B cell (primary cell): ENCODE results near the gene ZNF415. TPM values are rescaled to one million over a fixed set of nuclear protein-coding genes. Genes with fewer than 3 reads are reported as not detected.

Experiments used
- ATAC-seq: fragments of 200-7000 bp; cut with Tn5 transposase; one replicate; pipeline ENCODE4 v1.10.0; 2021; ENCODE audit warnings: low read depth, mild to moderate bottlenecking, moderate number of reproducible peaks, moderate library complexity
- CTCF ChIA-PET: fragments of 350-600 bp; sonication (Branson Sonifier 250); formaldehyde crosslinking; loops from one replicate; lab custom pipeline; 2021; ENCODE audit warnings: antibody characterized with exemption, inconsistent platforms; lab: Charles Lee
- POLR2A ChIA-PET: fragments of 350-600 bp; sonication (Branson Sonifier 250); formaldehyde crosslinking; loops from one replicate; lab custom pipeline; 2021; ENCODE audit warnings: antibody characterized with exemption; lab: Charles Lee
- DNase-seq: peaks from one replicate; pipeline ENCODE4 v3.0.0; 2013
- H2AFZ ChIP-seq: 2 replicates; pipeline ENCODE4 v1.6.1; 2012; ENCODE audit warnings: mild to moderate bottlenecking, low read depth, low read length; ENCODE audit not compliant: insufficient read depth, poor library complexity, severe bottlenecking
- H3K27ac ChIP-seq, 2 donors: 1 replicate in 1 of 2; 2 replicates in 1 of 2; pipeline ENCODE4 v1.5.1; 2012 to 2013; ENCODE audit warnings: low read length in 2 of 2, mild to moderate bottlenecking in 2 of 2, moderate library complexity in 1 of 2
- H3K27me3 ChIP-seq, 4 experiments: fragments of 200-600 bp in 1 of 4; sonication (generic) in 1 of 4; replicated peaks in 1 of 4; 1 replicate in 2 of 4; 2 replicates in 2 of 4; pipeline versions ENCODE4 v1.6.1 to v1.7.0; 2013 to 2016; ENCODE audit warnings: low read length in 3 of 4, mild to moderate bottlenecking in 2 of 4, mixed read lengths in 1 of 4, moderate library complexity in 1 of 4; ENCODE audit not compliant: insufficient read depth in 4 of 4, control insufficient read depth in 3 of 4; ENCODE audit errors: control extremely low read depth in 1 of 4
- H3K36me3 ChIP-seq, 2 experiments: replicated peaks in 1 of 2; 1 replicate in 1 of 2; 2 replicates in 1 of 2; pipeline versions ENCODE4 v1.6.1 to v1.7.1; 2013; ENCODE audit warnings: low read length in 1 of 2; ENCODE audit not compliant: insufficient read depth in 2 of 2, control insufficient read depth in 1 of 2; ENCODE audit errors: control extremely low read depth in 1 of 2, extremely low read depth in 1 of 2
- H3K4me1 ChIP-seq, 2 donors: fragments of 200-600 bp in 1 of 2; sonication (generic) in 1 of 2; 1 replicate in 1 of 2; 2 replicates in 1 of 2; pipeline versions ENCODE4 v1.5.1 to v1.6.1; 2013 to 2017; ENCODE audit warnings: low read length in 2 of 2; ENCODE audit not compliant: control insufficient read depth in 2 of 2, insufficient read depth in 2 of 2
- H3K4me2 ChIP-seq: replicated peaks from 2 replicates; pipeline ENCODE3; 2012; ENCODE audit warnings: mild to moderate bottlenecking, low read depth, low read length; ENCODE audit not compliant: poor library complexity, severe bottlenecking
- H3K4me3 ChIP-seq, 5 experiments: fragments of 200-600 bp in 1 of 5; sonication (generic) in 1 of 5; 1 replicate in 3 of 5; 2 replicates in 2 of 5; pipeline versions ENCODE4 v1.5.1 to v1.7.0; 2011 to 2016; ENCODE audit warnings: low read length in 4 of 5, mild to moderate bottlenecking in 4 of 5, low read depth in 2 of 5, control low read depth in 1 of 5, moderate library complexity in 1 of 5; ENCODE audit not compliant: insufficient read depth in 1 of 5; ENCODE audit errors: control extremely low read depth in 1 of 5, extremely low read depth in 1 of 5
- H3K79me2 ChIP-seq: fragments of 200-600 bp; sonication (generic); one replicate; pipeline ENCODE4 v1.6.0; 2016; ENCODE audit warnings: low read length; ENCODE audit not compliant: control insufficient read depth, insufficient read depth
- H3K9ac ChIP-seq: fragments of 200-600 bp; sonication (generic); 2 replicates; pipeline ENCODE4 v1.6.1; 2017; ENCODE audit warnings: mild to moderate bottlenecking, low read length, moderate library complexity
- H3K9me3 ChIP-seq, 3 donors: one replicate each; pipeline versions ENCODE4 v1.6.1 to v1.7.1; 2013; ENCODE audit warnings: low read length in 2 of 3; ENCODE audit not compliant: control insufficient read depth in 2 of 3, insufficient read depth in 1 of 3; ENCODE audit errors: control extremely low read depth in 1 of 3
- H4K20me1 ChIP-seq: 2 replicates; pipeline ENCODE4 v1.6.0; 2012; ENCODE audit warnings: mild to moderate bottlenecking, low read length; ENCODE audit not compliant: insufficient read depth, control insufficient read depth, poor library complexity, severe bottlenecking
- H3K27ac Mint-ChIP-seq: one replicate; pipeline ENCODE4 v1.8.0; 2021; ENCODE audit warnings: mixed read lengths
- H3K27me3 Mint-ChIP-seq: one replicate; pipeline ENCODE4 v1.8.0; 2021; ENCODE audit warnings: mixed read lengths
- H3K4me1 Mint-ChIP-seq: one replicate; pipeline ENCODE4 v1.8.0; 2021; ENCODE audit warnings: mixed read lengths
- H3K4me3 Mint-ChIP-seq: one replicate; pipeline ENCODE4 v1.8.0; 2021; ENCODE audit warnings: mixed read lengths
- H3K9me3 Mint-ChIP-seq: one replicate; pipeline ENCODE4 v1.8.0; 2022; ENCODE audit warnings: mixed read lengths; ENCODE audit not compliant: insufficient read depth
- CTCF ChIP-seq: fragments of 200-600 bp; IDR thresholded peaks from one replicate; pipeline ENCODE4 v1.8.0; 2022; ENCODE audit warnings: antibody characterized with exemption, mild to moderate bottlenecking
- EZH2 ChIP-seq: IDR thresholded peaks from 2 replicates; pipeline ENCODE4 v1.6.1; 2012; ENCODE audit warnings: borderline replicate concordance, low read depth, mild to moderate bottlenecking, moderate library complexity, low read length; ENCODE audit not compliant: insufficient read depth, poor library complexity, severe bottlenecking
- WGBS: methylation state at CpG from one replicate; pipeline ENCODE4 v1.1.5; 2013; ENCODE audit warnings: missing lambda C conversion rate; ENCODE audit not compliant: insufficient coverage; 5-methylcytosine and 5-hydroxymethylcytosine counted together
- intact Hi-C: fragments of 100-400 bp; cut with micrococcal nuclease; formaldehyde crosslinking; loops from one replicate; pipeline ENCODE4 v1.10.0; 2022
- polyA plus RNA-seq: library from polyadenylated mRNA; depleted of rRNA; stranded (reverse); fragments of >200 nt; gene quantifications from 2 replicates; pipeline ENCODE4 v1.2.3, GENCODE V29; 2012
- total RNA-seq, 2 donors: library from RNA; stranded (reverse); fragments of 120-200 nt in 1 of 2; gene quantifications; 1 replicate in 1 of 2; 2 replicates in 1 of 2; pipeline versions ENCODE4 v1.2.3 to v1.2.4, GENCODE V29; 2013 to 2022

ZNF415 gene
- total and polyA plus RNA-seq, 2 donors (not counting 1 experiment from before 2014, with no cell fraction given), result 4.2 to 6.7 TPM

GRCh38 chr19:53068199-53068598 lies 64.5 kb downstream of the ZNF415 start:
- H3K79me2 ChIP-seq, result peaks cover 8% of the 10 kb centered on the region
- H3K27me3 ChIP-seq, result no peaks in the 10 kb centered on the region
- no peak overlapping the region for H3K27ac ChIP-seq
- CTCF ChIA-PET, result no interaction called here
- no peaks in the 10 kb centered on the region for H4K20me1 ChIP-seq
- no peak overlapping the region for H2AFZ ChIP-seq
- no peak for TF ChIP-seq EZH2
- no peak for TF ChIP-seq CTCF
- Mint-ChIP-seq H3K4me3 (no peak overlapping the region), H3K4me1 (no peaks in the 10 kb centered on the region), H3K27me3 (no peaks in the 10 kb centered on the region), H3K27ac (no peak overlapping the region), H3K9me3 (peaks cover 37% of the 10 kb centered on the region)
- POLR2A ChIA-PET, result no interaction called here
- no peak overlapping the region for H3K4me2 ChIP-seq
- peak overlapping the region in 1 of 5 experiments; percentile 7 for H3K4me3 ChIP-seq
- no CpG with 5 or more reads among the region's 4 CpGs for WGBS
- ATAC-seq (no peak), DNase-seq (no peak)
- no peak overlapping the region for H3K9ac ChIP-seq
- intact Hi-C loops, result no loop called here
- peaks cover 28 to 83% (median 62%) of the 10 kb centered on the region in 3 donors for H3K9me3 ChIP-seq
- H3K36me3 ChIP-seq, result peaks cover 18 to 47% of the 10 kb centered on the region in 2 experiments
- no peaks in the 10 kb centered on the region for H3K4me1 ChIP-seq

DNA sequence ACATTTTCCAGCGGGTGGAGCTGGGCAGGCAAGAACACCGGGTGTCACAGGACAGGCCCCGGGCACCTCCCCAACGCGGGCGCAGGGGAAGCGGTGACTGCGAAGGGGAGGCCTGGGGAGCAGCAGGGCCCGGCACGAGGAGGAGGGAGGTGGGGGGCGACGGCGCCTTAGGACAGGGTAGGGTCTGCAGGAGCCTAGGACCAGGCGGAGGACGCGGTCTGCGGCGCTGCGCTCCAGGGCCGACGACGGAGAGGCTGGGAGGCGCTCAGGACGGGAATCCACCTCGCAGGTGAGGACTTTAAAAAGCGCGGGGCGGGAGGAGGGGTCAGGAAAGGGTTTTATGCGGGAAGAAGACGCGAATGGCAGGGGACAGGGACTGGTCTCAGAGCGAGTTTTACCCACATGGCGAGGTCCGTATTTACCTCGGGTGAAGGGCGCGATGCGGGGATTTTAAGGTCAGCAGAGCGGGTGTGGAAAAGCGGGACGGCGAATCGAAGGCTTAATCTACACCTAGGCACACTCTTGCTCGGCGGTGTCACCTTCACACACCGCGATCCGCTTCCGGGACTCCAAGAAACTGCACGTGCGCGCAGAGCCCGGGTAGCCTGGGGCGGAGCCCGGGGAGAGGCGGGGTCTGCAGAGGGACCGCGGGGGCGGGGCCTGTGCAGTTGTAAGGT lies 74.7 kb downstream of the ZNF415 start:
- no peak for ATAC-seq
- CTCF ChIA-PET, result no interaction called here

More for the DNA sequence above, 74.7 kb downstream of the ZNF415 start:
- DNase-seq, result no peak
- Mint-ChIP-seq H3K9me3 (peaks cover 14% of the 10 kb centered on the region), H3K27me3 (peaks cover 24% of the 10 kb centered on the region), H3K4me1 (peaks cover 3% of the 10 kb centered on the region), H3K27ac (no peak overlapping the region), H3K4me3 (no peak overlapping the region)
- POLR2A ChIA-PET, result no interaction called here
- H3K4me3 ChIP-seq, result no peak overlapping the region
- intact Hi-C loops, result no loop called here
- H3K9ac ChIP-seq, result no peak overlapping the region
- H3K36me3 ChIP-seq, result no peaks in the 10 kb centered on the region
- no peaks in the 10 kb centered on the region for H3K4me1 ChIP-seq
- TF ChIP-seq EZH2, result no peak
- TF ChIP-seq CTCF, result no peak
- H2AFZ ChIP-seq, result no peak overlapping the region
- no peaks in the 10 kb centered on the region for H3K79me2 ChIP-seq
- H4K20me1 ChIP-seq, result no peaks in the 10 kb centered on the region
- 23% methylated on average over 56 of the region's 59 CpGs for WGBS
- H3K9me3 ChIP-seq, result peaks cover 6 to 92% (median 40%) of the 10 kb centered on the region in 3 donors
- H3K27ac ChIP-seq, result no peak overlapping the region
- H3K4me2 ChIP-seq, result peak overlapping the region; percentile 5
- peaks cover 0 to 22% (median 0%) of the 10 kb centered on the region in 4 experiments for H3K27me3 ChIP-seq
